ENCODE results near the gene ATAD3A. TPM values are rescaled to one million over a fixed set of nuclear protein-coding genes. Genes with fewer than 3 reads are reported as not detected.
A peak's percentile ranks its signal among the peaks of the same experiment; 100 is the strongest.
"Not testable (repeated sequence)": the region's sequence is repeated elsewhere in the genome, so short reads cannot be mapped to it uniquely, and the experiment has no call there.

The ATAD3A gene
- total RNA-seq, 1 experiment from 2014 or later: 92.7 TPM

DNA sequence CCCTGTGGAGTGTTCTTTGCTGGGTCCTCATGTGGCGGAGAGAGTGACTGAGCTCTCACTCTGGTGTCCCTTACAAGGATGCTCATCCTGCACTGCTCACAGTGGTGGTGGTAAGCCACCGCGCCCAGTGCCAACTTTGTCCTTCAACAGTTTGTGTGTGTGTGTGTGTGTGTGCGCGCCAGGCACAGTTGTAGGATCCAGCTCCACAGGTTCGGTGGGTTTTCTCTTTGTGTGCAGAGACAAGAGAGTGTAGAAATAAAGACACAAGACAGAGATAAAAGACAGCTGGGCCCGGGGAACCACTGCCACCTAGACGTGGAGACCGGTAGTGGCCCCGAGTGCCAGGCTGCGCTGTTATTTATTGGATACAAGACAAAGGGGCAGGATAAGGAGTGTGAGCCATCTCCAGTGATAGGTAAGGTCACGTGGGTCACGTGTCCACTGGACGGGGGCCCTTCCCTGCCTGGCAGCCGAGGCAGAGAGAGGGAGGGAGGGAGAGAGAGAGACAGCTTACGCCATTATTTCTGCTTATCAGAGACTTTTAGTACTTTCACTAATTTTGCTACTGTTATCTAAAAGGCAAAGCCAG is 7.1 kb upstream of the ATAD3A start:
- peak; percentile 78 for DNase-seq (ENCODE audit: low spot score)
- not testable (repeated sequence) for H3K4me3 ChIP-seq (ENCODE audit: low read depth, low read length, poor library complexity, severe bottlenecking)

DNA sequence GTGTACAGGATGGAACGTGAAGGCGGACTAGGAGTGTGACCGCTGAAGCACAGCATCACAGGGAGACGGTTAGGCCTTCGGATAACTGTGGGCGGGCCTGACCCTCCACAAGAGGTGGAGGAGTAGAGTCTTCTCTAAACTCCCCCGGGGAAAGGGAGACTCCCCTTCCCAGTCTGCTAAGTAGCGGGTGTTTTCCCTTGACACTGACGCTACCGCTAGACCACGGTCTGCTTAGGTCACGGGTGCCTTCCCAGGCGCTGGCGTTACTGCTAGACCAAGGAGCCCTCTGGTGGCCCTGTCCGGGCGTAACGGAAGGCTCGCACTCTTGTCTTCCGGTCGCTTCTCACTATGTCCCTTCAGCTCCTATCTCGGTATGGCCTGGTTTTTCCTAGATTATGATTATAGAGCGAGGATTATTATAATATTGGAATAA is 6.6 kb upstream of the ATAD3A start:
- BruUV-seq (replicated peaks); H3K4me1 ChIP-seq (ENCODE audit: insufficient read depth, low read length, poor library complexity, severe bottlenecking); POLR2A ChIA-PET (ENCODE audit: low non-redundant PET); H3K27ac ChIP-seq (ENCODE audit: low read depth, low read length, poor library complexity, severe bottlenecking); DNase-seq (ENCODE audit: low spot score); H3K9me3 ChIP-seq (ENCODE audit: low read depth, low read length, poor library complexity, severe bottlenecking); intact Hi-C loops (cut with micrococcal nuclease; ENCODE audit: unreplicated experiment); H3K4me3 ChIP-seq (ENCODE audit: low read depth, low read length, poor library complexity, severe bottlenecking); CTCF ChIA-PET; H3K36me3 ChIP-seq (ENCODE audit: insufficient read depth, low read length, poor library complexity, severe bottlenecking); H3K27me3 ChIP-seq (replicated peaks; ENCODE audit: insufficient read depth, low read depth, low read length, poor library complexity): not testable (repeated sequence)
- TF ChIP-seq, protein P1, sequence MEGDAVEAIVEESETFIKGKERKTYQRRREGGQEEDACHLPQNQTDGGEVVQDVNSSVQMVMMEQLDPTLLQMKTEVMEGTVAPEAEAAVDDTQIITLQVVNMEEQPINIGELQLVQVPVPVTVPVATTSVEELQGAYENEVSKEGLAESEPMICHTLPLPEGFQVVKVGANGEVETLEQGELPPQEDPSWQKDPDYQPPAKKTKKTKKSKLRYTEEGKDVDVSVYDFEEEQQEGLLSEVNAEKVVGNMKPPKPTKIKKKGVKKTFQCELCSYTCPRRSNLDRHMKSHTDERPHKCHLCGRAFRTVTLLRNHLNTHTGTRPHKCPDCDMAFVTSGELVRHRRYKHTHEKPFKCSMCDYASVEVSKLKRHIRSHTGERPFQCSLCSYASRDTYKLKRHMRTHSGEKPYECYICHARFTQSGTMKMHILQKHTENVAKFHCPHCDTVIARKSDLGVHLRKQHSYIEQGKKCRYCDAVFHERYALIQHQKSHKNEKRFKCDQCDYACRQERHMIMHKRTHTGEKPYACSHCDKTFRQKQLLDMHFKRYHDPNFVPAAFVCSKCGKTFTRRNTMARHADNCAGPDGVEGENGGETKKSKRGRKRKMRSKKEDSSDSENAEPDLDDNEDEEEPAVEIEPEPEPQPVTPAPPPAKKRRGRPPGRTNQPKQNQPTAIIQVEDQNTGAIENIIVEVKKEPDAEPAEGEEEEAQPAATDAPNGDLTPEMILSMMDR (conservative IDR thresholded peaks at IDR 0.05; ENCODE audit: low read depth, low read length): 0 out of 2 replicates have a peak, but pooled peaks have one; percentile 4

More for the DNA sequence above, 7.1 kb upstream of the ATAD3A start:
- POLR2A ChIA-PET (ENCODE audit: low non-redundant PET); BruUV-seq (replicated peaks); intact Hi-C loops (cut with micrococcal nuclease; ENCODE audit: unreplicated experiment); H3K27me3 ChIP-seq (replicated peaks; ENCODE audit: insufficient read depth, low read depth, low read length, poor library complexity); H3K36me3 ChIP-seq (ENCODE audit: insufficient read depth, low read length, poor library complexity, severe bottlenecking); H3K27ac ChIP-seq (ENCODE audit: low read depth, low read length, poor library complexity, severe bottlenecking); CTCF ChIA-PET; H3K9me3 ChIP-seq (ENCODE audit: low read depth, low read length, poor library complexity, severe bottlenecking); H3K4me1 ChIP-seq (ENCODE audit: insufficient read depth, low read length, poor library complexity, severe bottlenecking): not testable (repeated sequence)
- TF ChIP-seq, protein P1 (conservative IDR thresholded peaks at IDR 0.05; ENCODE audit: low read depth, low read length): peak; percentile 70

DNA sequence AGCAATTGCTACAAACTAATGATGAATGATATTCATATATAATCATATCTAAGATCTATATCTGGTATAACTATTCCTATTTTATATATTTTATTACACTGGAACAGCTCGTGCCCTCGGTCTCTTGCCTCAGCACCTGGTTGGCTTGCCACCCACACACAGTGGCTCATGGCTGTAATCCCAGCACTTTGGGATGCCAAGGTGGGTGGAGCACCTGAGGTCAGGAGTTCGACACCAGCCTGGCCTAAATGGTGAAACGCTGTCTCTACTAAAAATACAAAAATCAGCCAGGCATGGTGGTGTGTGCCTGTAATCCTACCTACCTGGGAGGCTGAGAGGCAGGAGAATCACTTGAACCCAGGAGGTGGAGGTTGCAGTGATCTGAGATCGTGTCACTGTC is 6.2 kb upstream of the ATAD3A start:
- H3K27me3 ChIP-seq (replicated peaks; ENCODE audit: insufficient read depth, low read depth, low read length, poor library complexity); intact Hi-C loops (cut with micrococcal nuclease; ENCODE audit: unreplicated experiment); CTCF ChIA-PET; H3K36me3 ChIP-seq (ENCODE audit: insufficient read depth, low read length, poor library complexity, severe bottlenecking); H3K4me3 ChIP-seq (ENCODE audit: low read depth, low read length, poor library complexity, severe bottlenecking); H3K4me1 ChIP-seq (ENCODE audit: insufficient read depth, low read length, poor library complexity, severe bottlenecking); H3K9me3 ChIP-seq (ENCODE audit: low read depth, low read length, poor library complexity, severe bottlenecking); BruUV-seq (replicated peaks); DNase-seq (ENCODE audit: low spot score); POLR2A ChIA-PET (ENCODE audit: low non-redundant PET); H3K27ac ChIP-seq (ENCODE audit: low read depth, low read length, poor library complexity, severe bottlenecking): not testable (repeated sequence)

DNA sequence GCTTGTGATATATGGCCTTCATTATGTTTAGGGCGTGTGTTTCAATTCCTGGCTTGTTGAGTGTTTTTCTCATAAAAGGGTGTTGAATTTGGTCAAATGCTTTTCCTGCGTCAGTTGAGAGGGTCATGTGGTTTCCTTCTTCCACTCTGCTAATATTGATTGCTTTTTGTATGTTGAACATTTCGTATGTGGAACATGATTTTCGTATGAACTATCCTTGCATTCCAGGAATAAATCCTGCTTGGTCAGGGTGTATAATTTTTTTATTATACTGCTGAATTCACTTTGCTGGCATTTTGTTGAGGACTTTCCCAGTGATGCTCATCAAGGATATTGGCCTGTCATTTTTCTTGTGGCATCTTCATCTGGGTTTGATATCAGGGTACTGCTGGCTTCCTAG is 4.7 kb upstream of the ATAD3A start:
- Histone ChIP-seq H3K27me3 (replicated peaks; ENCODE audit: insufficient read depth, low read depth, low read length, poor library complexity) (no peaks in the 10 kb centered on the region), H3K27ac (ENCODE audit: low read depth, low read length, poor library complexity, severe bottlenecking) (no peak overlapping the region), H3K4me1 (ENCODE audit: insufficient read depth, low read length, poor library complexity, severe bottlenecking) (no peaks in the 10 kb centered on the region), H3K4me3 (ENCODE audit: low read depth, low read length, poor library complexity, severe bottlenecking) (no peak overlapping the region), H3K9me3 (ENCODE audit: low read depth, low read length, poor library complexity, severe bottlenecking) (no peaks in the 10 kb centered on the region), H3K36me3 (ENCODE audit: insufficient read depth, low read length, poor library complexity, severe bottlenecking) (no peaks in the 10 kb centered on the region)
- no TSS peak for BruUV-seq (replicated peaks)
- ChIA-PET CTCF (no interaction called here), POLR2A (ENCODE audit: low non-redundant PET) (no interaction called here)
- intact Hi-C loops (cut with micrococcal nuclease; ENCODE audit: unreplicated experiment): no loop called here
- no peak for DNase-seq (ENCODE audit: low spot score)
- TF ChIP-seq EZH2 (IDR thresholded peaks at IDR 0.05; ENCODE audit: borderline replicate concordance, low read depth, low read length, poor library complexity, severe bottlenecking): no peak
- TF ChIP-seq, protein P1 (conservative IDR thresholded peaks at IDR 0.05; ENCODE audit: low read depth, low read length): no peak

DNA sequence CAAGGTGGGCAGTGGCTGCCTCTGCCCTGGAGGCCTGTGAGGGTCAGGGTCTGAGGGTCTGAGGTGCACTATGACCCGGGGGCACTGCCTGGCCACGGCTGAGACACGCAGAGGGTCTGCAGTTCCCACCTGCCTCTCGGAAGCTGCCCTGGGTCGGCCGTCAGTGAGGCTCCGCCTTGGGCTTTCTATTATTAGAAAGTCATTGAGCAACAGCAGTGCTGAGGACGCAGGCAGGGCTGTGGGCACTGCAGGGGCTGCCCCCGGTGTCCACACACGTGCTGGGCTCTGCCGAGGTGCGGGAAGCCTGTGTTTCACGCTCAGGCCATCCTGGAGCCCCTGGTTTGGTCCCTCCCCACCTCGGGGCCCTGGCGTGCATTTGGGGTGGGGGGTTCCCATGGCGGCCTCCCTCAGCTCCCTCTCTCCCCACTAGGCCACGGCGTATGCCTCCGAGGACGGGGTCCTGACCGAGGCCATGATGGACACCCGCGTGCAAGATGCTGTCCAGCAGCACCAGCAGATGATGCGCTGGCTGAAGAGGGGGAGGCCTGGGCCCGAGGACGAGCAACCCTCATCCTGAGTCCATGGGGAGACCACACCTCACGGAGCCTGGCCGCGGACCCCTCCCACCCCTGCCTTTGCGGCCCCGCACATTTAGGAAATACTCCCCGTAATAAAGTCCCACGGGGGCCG is 3.0 kb upstream of the ATAD3A start:
- H3K4me1 ChIP-seq (ENCODE audit: insufficient read depth, low read length, poor library complexity, severe bottlenecking); H3K27me3 ChIP-seq (replicated peaks; ENCODE audit: insufficient read depth, low read depth, low read length, poor library complexity); CTCF ChIA-PET; H3K36me3 ChIP-seq (ENCODE audit: insufficient read depth, low read length, poor library complexity, severe bottlenecking); H3K9me3 ChIP-seq (ENCODE audit: low read depth, low read length, poor library complexity, severe bottlenecking); BruUV-seq (replicated peaks); H3K27ac ChIP-seq (ENCODE audit: low read depth, low read length, poor library complexity, severe bottlenecking); DNase-seq (ENCODE audit: low spot score); intact Hi-C loops (cut with micrococcal nuclease; ENCODE audit: unreplicated experiment); H3K4me3 ChIP-seq (ENCODE audit: low read depth, low read length, poor library complexity, severe bottlenecking); POLR2A ChIA-PET (ENCODE audit: low non-redundant PET): not testable (repeated sequence)
